OCI-LY7 (cell line): Measurements from ENCODE around the gene PDCD1LG2. TPM values are rescaled to one million over a fixed set of nuclear protein-coding genes. Genes with fewer than 3 reads are reported as not detected.

Source experiments
- BruUV-seq: library from RNA; stranded (reverse); fragments of 400-500 nt; replicated peaks from 2 replicates; lab custom pipeline; 2021; lab: Mats Ljungman, UMichigan
- CTCF ChIA-PET: fragments of 300-600 bp; sonication (Branson Sonifier 250); formaldehyde crosslinking; loops from one replicate; lab custom pipeline; 2022; ENCODE audit warnings: antibody characterized with exemption; ENCODE audit not compliant: unreplicated experiment; lab: Charles Lee
- POLR2A ChIA-PET: fragments of 300-600 bp; sonication (Branson Sonifier 250); formaldehyde crosslinking; loops from one replicate; lab custom pipeline; 2022; ENCODE audit warnings: antibody characterized with exemption; lab: Charles Lee
- DNase-seq: peaks from one replicate; pipeline ENCODE4 v3.0.0-alpha.2; 2015; ENCODE audit warnings: low spot score
- H2AFZ ChIP-seq: fragments of 200-600 bp; sonication (generic), shearing (Covaris generic); 2 replicates; pipeline ENCODE4 v1.6.1; 2014; ENCODE audit warnings: mild to moderate bottlenecking, antibody characterized with exemption, low read length, moderate library complexity
- H3K27ac ChIP-seq: fragments of 200-600 bp; sonication (generic); 2 replicates; pipeline ENCODE4 v1.5.1; 2014; ENCODE audit warnings: mixed run types, low read depth, mild to moderate bottlenecking, moderate library complexity, low read length, inconsistent platforms; ENCODE audit not compliant: poor library complexity, severe bottlenecking
- H3K36me3 ChIP-seq: fragments of 200-600 bp; sonication (generic); 2 replicates; pipeline ENCODE4 v1.6.1; 2014; ENCODE audit warnings: mild to moderate bottlenecking, antibody characterized with exemption, low read length, moderate library complexity, mixed read lengths; ENCODE audit not compliant: insufficient read depth
- H3K4me1 ChIP-seq: fragments of 200-600 bp; sonication (generic); 2 replicates; pipeline ENCODE4 v1.5.1; 2014; ENCODE audit warnings: mild to moderate bottlenecking, low read length; ENCODE audit not compliant: insufficient read depth, poor library complexity, severe bottlenecking
- H3K4me2 ChIP-seq: fragments of 200-600 bp; sonication (generic); 2 replicates; pipeline ENCODE4 v1.6.1; 2014; ENCODE audit warnings: mild to moderate bottlenecking, low read length
- H3K4me3 ChIP-seq: fragments of 200-600 bp; sonication (generic); 2 replicates; pipeline ENCODE4 v1.5.1; 2014; ENCODE audit warnings: mild to moderate bottlenecking, low read depth, low read length; ENCODE audit not compliant: poor library complexity, severe bottlenecking
- H3K79me2 ChIP-seq: fragments of 200-600 bp; sonication (generic); 2 replicates; pipeline ENCODE4 v1.6.1; 2016; ENCODE audit warnings: low read depth, mild to moderate bottlenecking, low read length, moderate library complexity, mixed read lengths; ENCODE audit not compliant: insufficient read depth
- H3K9me2 ChIP-seq: fragments of 200-600 bp; sonication (generic); 2 replicates; pipeline ENCODE4 v1.6.1; 2016; ENCODE audit warnings: mild to moderate bottlenecking, low read length, mixed read lengths; ENCODE audit not compliant: insufficient read depth
- H3K9me3 ChIP-seq: fragments of 200-600 bp; sonication (generic); 2 replicates; pipeline ENCODE4 v1.6.1; 2014; ENCODE audit warnings: mild to moderate bottlenecking, mixed run types, low read length, mixed read lengths
- H4K20me1 ChIP-seq: fragments of 200-600 bp; sonication (generic); 2 replicates; pipeline ENCODE4 v1.6.1; 2014; ENCODE audit warnings: mild to moderate bottlenecking, antibody characterized with exemption, low read length, moderate library complexity, mixed read lengths; ENCODE audit not compliant: insufficient read depth
- CTCF ChIP-seq: fragments of 200-600 bp; sonication (generic); conservative IDR thresholded peaks from 2 replicates; pipeline ENCODE4 v1.5.1; 2014; ENCODE audit warnings: mild to moderate bottlenecking, antibody characterized with exemption, low read length, moderate library complexity, mixed read lengths
- EZH2phosphoT487 ChIP-seq: fragments of 200-600 bp; sonication (generic); IDR thresholded peaks from 2 replicates; pipeline ENCODE4 v1.6.1; 2018; ENCODE audit warnings: low read depth, borderline replicate concordance, mild to moderate bottlenecking, mixed run types, antibody characterized with exemption, low read length, moderate library complexity, mixed read lengths
- intact Hi-C: fragments of 100-400 bp; cut with micrococcal nuclease; formaldehyde crosslinking; loops from one replicate; pipeline ENCODE4 v1.10.0; 2022; ENCODE audit not compliant: unreplicated experiment
- total RNA-seq, 2 experiments: library from RNA; depleted of rRNA in 1 of 2; stranded (reverse); fragments of >200 nt in 1 of 2; shearing (Covaris generic) in 1 of 2; gene quantifications; 2 replicates each; pipeline ENCODE4 v1.2.3, GENCODE V29; 2014 to 2022

PDCD1LG2 gene
- total RNA-seq, 2 experiments from 2014 or later = not detected

GRCh38 chr9:5516453-5517220 is 6.3 kb downstream of the PDCD1LG2 start:
- CTCF ChIA-PET = no interaction called here
- no peaks in the 10 kb centered on the region for H3K4me1 ChIP-seq
- H4K20me1 ChIP-seq = no peaks in the 10 kb centered on the region
- no peaks in the 10 kb centered on the region for H3K9me3 ChIP-seq
- H3K27ac ChIP-seq = no peak overlapping the region
- no peaks in the 10 kb centered on the region for H3K79me2 ChIP-seq
- H3K36me3 ChIP-seq = no peaks in the 10 kb centered on the region
- H3K9me2 ChIP-seq = no peaks in the 10 kb centered on the region
- intact Hi-C loops = no loop called here
- TF ChIP-seq CTCF (no peak), EZH2phosphoT487 (no peak)
- POLR2A ChIA-PET = no interaction called here
- no peak overlapping the region for H2AFZ ChIP-seq
- no peak overlapping the region for H3K4me3 ChIP-seq
- no TSS peak for BruUV-seq
- no peak overlapping the region for H3K4me2 ChIP-seq
- no peak for DNase-seq

DNA sequence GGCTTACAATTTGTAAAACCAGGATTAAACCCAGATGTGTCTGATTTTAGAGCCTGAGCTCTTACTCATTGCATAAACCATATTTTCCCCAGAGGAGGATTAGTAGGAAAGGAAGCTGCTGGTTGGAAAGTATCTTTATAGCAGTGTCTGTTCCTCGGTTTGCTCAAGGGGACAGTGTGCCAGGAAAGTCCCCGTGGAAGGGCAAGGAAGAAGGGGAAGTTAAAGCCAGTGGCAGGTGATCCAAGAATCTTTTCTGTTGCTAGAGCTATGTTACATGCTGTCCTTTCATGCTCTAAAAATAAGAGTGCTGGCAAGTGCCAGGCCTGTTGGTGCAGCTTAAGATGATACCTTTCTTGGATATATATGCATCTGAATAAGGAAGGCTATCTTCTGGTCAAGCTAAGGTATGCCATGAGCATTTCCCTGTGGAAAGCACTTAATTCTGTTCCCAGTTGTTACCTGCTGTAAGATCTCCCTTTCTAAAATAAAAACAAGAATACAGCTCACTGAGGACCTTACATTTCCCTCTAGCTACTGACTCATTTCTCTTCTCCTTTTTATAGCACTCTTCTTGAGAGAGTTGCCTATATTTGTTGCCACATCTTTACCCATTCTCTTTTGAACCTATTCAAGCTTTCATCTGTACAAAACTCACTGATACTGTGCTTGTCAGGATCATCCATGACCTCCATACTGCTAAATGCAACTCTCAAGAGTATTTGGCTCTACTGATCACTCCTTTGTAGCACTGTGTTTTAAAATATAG is 8.0 kb downstream of the PDCD1LG2 start:
- TF ChIP-seq EZH2phosphoT487 (no peak), CTCF (no peak)
- no peaks in the 10 kb centered on the region for H4K20me1 ChIP-seq
- BruUV-seq = no TSS peak
- intact Hi-C loops = no loop called here
- no peak overlapping the region for H3K27ac ChIP-seq
- no peak for DNase-seq
- H2AFZ ChIP-seq = no peak overlapping the region
- H3K36me3 ChIP-seq = no peaks in the 10 kb centered on the region
- H3K4me3 ChIP-seq = no peak overlapping the region
- no peaks in the 10 kb centered on the region for H3K9me3 ChIP-seq
- no peaks in the 10 kb centered on the region for H3K9me2 ChIP-seq
- ChIA-PET POLR2A (interaction anchor here (0.7 to 1.3 kb wide), 6 partner anchors 11 to 68 kb away, joined by 3 to 5 read pairs (median 4); partner anchors contain the start of gene CD274), CTCF (no interaction called here)
- no peaks in the 10 kb centered on the region for H3K79me2 ChIP-seq
- no peaks in the 10 kb centered on the region for H3K4me1 ChIP-seq
- no peak overlapping the region for H3K4me2 ChIP-seq
